Cardiac muscle cell (in vitro differentiated cells and primary cell): ENCODE measurements around the gene PCDHGA10. TPM values are rescaled to one million over a fixed set of nuclear protein-coding genes. Genes with fewer than 3 reads are reported as not detected.

ENCODE experiments used
- DNase-seq, 2 donors: peaks; one replicate each; pipeline versions ENCODE4 v3.0.0 to v3.0.0-alpha.2; 2010 to 2017; ENCODE audit warnings: low read depth in 1 of 2, low spot score in 1 of 2
- H3K27ac ChIP-seq: fragments of 200-600 bp; sonication (generic); 2 replicates; pipeline ENCODE4 v1.5.1; 2016
- H3K27me3 ChIP-seq: fragments of 200-600 bp; sonication (generic); 2 replicates; pipeline ENCODE4 v1.6.0; 2016; ENCODE audit warnings: control low read depth
- H3K36me3 ChIP-seq: fragments of 200-600 bp; sonication (generic); 2 replicates; pipeline ENCODE4 v1.5.1; 2016; ENCODE audit warnings: control low read depth
- H3K4me1 ChIP-seq: fragments of 200-600 bp; sonication (generic); 2 replicates; pipeline ENCODE4 v1.8.1; 2017; ENCODE audit warnings: low read depth, mild to moderate bottlenecking, mixed run types
- H3K4me3 ChIP-seq: fragments of 200-600 bp; sonication (generic); 2 replicates; pipeline ENCODE4 v1.5.1; 2016; ENCODE audit warnings: mild to moderate bottlenecking
- H3K9me3 ChIP-seq: fragments of 200-600 bp; sonication (generic); 2 replicates; pipeline ENCODE4 v1.5.1; 2017; ENCODE audit warnings: low read depth, mild to moderate bottlenecking, control low read depth
- polyA plus RNA-seq: library from polyadenylated mRNA; unstranded; fragments of >200 nt; fragmentation: Nextera tagmentation; extraction: Ambion mirVana; gene quantifications from 2 replicates; pipeline ENCODE4 v1.2.1, GENCODE V29; 2016
- total RNA-seq: library from RNA; depleted of rRNA; stranded (reverse); fragments of >200 nt; gene quantifications from 2 replicates; pipeline ENCODE4 v1.2.3, GENCODE V29; 2016
- TF ChIP-seq, protein P1 (sequence below): IDR thresholded peaks from 2 replicates; pipeline ENCODE4 v1.5.1; 2012; ENCODE audit warnings: low read depth, mild to moderate bottlenecking, low read length

The PCDHGA10 gene
- total RNA-seq = 4.5 and 7.3 TPM in 2 replicates
- polyA plus RNA-seq = 1.1 and 1.4 TPM in 2 replicates

DNA sequence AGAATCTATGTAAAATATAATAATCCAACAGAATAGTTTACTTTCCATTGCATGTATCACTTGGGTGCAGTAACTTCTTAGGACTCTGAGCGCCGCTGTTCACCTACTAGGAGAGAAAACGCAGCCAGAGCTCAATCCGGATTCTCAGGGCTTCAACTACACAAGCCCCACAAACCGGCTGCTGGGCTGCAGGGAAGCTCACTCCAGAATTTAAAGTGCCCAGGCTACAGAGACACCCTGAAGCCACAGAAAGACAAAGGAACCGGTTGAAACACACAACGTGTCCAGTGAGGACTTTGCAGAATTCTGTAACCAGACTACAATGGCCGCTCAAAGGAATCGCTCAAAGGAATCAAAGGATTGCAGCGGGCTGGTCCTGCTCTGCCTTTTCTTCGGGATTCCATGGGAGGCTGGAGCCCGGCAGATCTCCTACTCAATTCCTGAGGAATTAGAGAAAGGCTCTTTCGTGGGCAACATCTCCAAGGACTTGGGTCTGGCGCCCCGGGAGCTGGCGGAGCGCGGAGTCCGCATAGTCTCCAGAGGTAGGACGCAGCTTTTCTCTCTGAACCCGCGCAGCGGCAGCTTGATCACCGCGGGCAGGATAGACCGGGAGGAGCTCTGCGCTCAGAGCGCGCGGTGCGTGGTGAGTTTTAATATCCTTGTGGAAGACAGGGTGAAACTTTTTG is at the start of gene PCDHGA10:
TSS of gene PCDHGA10 (plus strand) at position 134 of the 686 bp plus-strand sequence. CDS start at position 323, 189 bp downstream.
- Histone ChIP-seq H3K4me1 (peaks cover 4% of the 10 kb centered on the region), H3K4me3 (peak within 1 kb of the TSS; percentile 56), H3K36me3 (no peaks in the 10 kb centered on the region), H3K27ac (peak within 1 kb of the TSS; percentile 78), H3K27me3 (no peaks in the 10 kb centered on the region), H3K9me3 (peaks cover 8% of the 10 kb centered on the region)
- peak; percentile 77 for DNase-seq
- TF ChIP-seq, protein P1, sequence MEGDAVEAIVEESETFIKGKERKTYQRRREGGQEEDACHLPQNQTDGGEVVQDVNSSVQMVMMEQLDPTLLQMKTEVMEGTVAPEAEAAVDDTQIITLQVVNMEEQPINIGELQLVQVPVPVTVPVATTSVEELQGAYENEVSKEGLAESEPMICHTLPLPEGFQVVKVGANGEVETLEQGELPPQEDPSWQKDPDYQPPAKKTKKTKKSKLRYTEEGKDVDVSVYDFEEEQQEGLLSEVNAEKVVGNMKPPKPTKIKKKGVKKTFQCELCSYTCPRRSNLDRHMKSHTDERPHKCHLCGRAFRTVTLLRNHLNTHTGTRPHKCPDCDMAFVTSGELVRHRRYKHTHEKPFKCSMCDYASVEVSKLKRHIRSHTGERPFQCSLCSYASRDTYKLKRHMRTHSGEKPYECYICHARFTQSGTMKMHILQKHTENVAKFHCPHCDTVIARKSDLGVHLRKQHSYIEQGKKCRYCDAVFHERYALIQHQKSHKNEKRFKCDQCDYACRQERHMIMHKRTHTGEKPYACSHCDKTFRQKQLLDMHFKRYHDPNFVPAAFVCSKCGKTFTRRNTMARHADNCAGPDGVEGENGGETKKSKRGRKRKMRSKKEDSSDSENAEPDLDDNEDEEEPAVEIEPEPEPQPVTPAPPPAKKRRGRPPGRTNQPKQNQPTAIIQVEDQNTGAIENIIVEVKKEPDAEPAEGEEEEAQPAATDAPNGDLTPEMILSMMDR = peak; percentile 74

DNA sequence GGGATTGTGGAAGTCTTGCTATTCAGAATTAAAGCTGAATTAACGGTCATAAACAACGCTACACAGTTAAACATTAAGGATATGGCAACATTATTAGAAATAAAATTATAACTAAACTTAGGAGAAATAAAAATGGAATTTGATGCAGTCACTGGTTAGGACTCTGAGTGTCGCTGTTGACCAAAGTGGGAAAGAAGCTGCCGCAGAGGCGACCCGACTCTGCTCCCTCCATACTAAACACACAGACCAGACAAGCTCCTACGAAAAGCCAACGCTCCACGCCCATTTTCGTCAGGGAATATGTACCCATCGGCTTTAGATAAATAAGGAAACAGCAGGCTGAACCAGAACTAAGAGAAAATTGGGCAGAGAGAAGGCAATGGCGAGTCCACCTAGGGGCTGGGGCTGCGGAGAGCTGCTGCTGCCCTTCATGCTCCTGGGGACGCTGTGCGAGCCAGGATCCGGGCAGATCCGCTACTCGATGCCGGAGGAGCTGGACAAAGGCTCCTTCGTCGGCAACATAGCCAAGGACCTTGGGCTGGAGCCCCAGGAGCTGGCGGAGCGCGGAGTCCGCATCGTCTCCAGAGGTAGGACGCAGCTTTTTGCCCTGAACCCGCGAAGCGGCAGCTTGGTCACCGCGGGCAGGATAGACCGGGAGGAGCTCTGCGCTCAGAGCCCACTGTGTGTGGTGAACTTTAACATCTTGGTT is 48.7 kb upstream of the PCDHGA10 start, which contains the start of gene PCDHGA5:
TSS of gene PCDHGA5 (plus strand) at position 211 of the 709 bp plus-strand sequence. CDS start at position 380, 169 bp downstream.
- H3K36me3 ChIP-seq = no peaks in the 10 kb centered on the region
- H3K9me3 ChIP-seq = peaks cover 3% of the 10 kb centered on the region
- peak in 1 of 2 donors; percentile 12 for DNase-seq
- no peaks in the 10 kb centered on the region for H3K4me1 ChIP-seq
- H3K27me3 ChIP-seq = no peaks in the 10 kb centered on the region
- H3K4me3 ChIP-seq = no peak within 1 kb of the TSS
- no peak within 1 kb of the TSS for H3K27ac ChIP-seq
- TF ChIP-seq, protein P1 = no peak

DNA sequence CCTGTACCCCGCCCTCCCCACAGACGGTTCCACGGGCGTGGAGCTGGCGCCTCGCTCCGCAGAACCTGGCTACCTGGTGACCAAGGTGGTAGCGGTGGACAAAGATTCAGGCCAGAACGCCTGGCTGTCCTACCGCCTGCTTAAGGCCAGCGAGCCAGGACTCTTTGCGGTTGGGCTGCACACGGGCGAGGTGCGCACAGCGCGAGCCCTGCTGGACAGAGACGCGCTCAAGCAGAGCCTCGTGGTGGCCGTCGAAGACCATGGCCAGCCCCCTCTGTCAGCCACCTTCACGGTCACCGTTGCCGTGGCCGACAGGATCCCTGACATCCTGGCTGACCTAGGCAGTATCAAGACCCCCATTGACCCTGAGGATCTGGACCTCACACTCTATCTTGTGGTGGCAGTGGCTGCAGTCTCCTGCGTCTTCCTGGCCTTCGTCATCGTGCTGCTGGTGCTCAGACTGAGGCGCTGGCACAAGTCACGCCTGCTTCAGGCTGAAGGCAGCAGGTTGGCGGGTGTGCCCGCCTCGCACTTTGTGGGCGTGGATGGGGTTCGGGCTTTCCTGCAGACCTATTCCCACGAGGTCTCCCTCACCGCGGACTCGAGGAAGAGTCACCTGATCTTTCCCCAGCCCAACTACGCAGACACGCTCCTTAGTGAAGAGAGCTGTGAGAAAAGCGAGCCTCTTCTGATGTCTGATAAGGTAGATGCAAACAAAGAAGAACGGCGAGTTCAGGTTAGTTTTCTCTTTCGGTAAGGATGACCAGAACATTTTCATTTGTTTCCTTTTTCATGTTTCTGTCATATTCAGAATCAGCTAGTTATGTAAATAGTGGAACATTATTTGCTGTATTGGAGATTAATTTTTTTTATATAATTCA is 46.5 kb upstream of the PCDHGA10 start:
- TF ChIP-seq, protein P1 = no peak
- H3K27ac ChIP-seq = no peak overlapping the region
- no peaks in the 10 kb centered on the region for H3K27me3 ChIP-seq
- H3K4me1 ChIP-seq = no peaks in the 10 kb centered on the region
- H3K9me3 ChIP-seq = no peaks in the 10 kb centered on the region
- no peaks in the 10 kb centered on the region for H3K36me3 ChIP-seq
- no peak for DNase-seq
- no peak overlapping the region for H3K4me3 ChIP-seq

DNA sequence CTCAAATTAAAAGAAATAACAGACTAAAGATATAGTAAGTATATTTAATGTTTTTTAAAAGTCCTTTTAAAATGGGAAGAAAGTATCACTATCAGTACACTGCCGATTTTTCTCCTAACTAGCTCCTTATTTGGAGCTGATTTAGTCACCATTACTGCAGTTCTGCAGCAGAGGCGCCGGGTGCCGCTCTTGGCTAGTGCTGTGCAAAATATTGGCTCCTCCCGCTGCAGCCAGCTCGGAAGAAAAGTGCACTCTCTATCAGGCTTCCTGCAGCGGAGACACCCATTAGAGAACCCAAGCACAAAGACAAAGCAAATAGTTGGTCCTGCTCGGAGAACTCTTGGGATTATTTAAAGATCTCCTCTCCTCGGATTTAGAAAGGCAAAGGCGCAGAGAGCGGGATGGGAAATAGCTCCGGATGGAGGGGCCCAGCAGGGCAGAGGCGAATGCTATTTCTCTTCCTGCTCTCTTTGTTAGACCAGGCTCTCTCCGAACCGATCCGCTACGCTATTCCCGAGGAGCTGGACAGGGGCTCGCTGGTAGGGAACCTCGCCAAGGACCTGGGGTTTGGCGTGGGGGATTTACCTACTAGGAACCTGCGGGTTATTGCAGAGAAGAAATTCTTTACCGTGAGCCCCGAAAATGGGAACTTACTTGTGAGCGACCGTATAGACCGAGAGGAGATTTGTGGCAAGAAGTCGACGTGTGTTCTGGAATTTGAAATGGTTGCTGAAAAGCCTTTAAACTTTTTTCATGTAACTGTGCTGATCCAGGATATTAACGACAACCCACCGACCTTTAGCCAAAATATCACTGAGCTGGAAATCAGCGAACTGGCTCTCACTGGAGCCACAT is 42.6 kb upstream of the PCDHGA10 start, which contains the start of gene PCDHGB3:
TSS of gene PCDHGB3 (plus strand) at position 249 of the 855 bp plus-strand sequence. CDS start at position 402, 153 bp downstream.
- no peaks in the 10 kb centered on the region for H3K27me3 ChIP-seq
- no peaks in the 10 kb centered on the region for H3K36me3 ChIP-seq
- H3K9me3 ChIP-seq = no peaks in the 10 kb centered on the region
- no peak within 1 kb of the TSS for H3K4me3 ChIP-seq
- TF ChIP-seq, protein P1 = peak; percentile 42
- no peak within 1 kb of the TSS for H3K27ac ChIP-seq
- peak in 1 of 2 donors; percentile 62 for DNase-seq
- no peaks in the 10 kb centered on the region for H3K4me1 ChIP-seq
